A549 (cell line): ENCODE data around the gene LRRC71.

Experiments used
- CEBPB ChIP-seq, 2 experiments: fragments of >200 bp in 1 of 2; sonication (Bioruptor Twin) in 1 of 2; formaldehyde crosslinking in 1 of 2; IDR thresholded peaks; 2 replicates each; pipeline ENCODE4 v1.6.1; 2012 to 2016
- CHD2 ChIP-seq: fragments of 150-350 bp; IDR thresholded peaks from 2 replicates; pipeline ENCODE4 v1.6.1; 2014; ENCODE audit warnings: low read length; ENCODE audit not compliant: partially characterized antibody
- CTCF ChIP-seq: fragments of >200 bp; sonication (Bioruptor Twin); formaldehyde crosslinking; IDR thresholded peaks from 3 replicates; pipeline ENCODE4 v1.5.1; 2016
- ELK1 ChIP-seq: fragments of 150-350 bp; IDR thresholded peaks from 2 replicates; pipeline ENCODE4 v1.6.1; 2014; ENCODE audit warnings: low read depth, mild to moderate bottlenecking, low read length
- EP300 ChIP-seq, 2 experiments: fragments of >200 bp; sonication (Bioruptor Twin); formaldehyde crosslinking; IDR thresholded peaks; 2 replicates in 1 of 2; 3 replicates in 1 of 2; pipeline ENCODE4 v1.6.1; 2016 to 2017
- ESRRA ChIP-seq: fragments of 150-350 bp; IDR thresholded peaks from 2 replicates; pipeline ENCODE4 v1.6.1; 2014; ENCODE audit warnings: mild to moderate bottlenecking, low read length, borderline replicate concordance
- JUN ChIP-seq, 2 experiments: fragments of >200 bp; sonication (Bioruptor Twin); formaldehyde crosslinking; IDR thresholded peaks; 2 replicates in 1 of 2; 3 replicates in 1 of 2; pipeline ENCODE4 v1.6.1; 2016 to 2017
- PBX3 ChIP-seq: IDR thresholded peaks from 2 replicates; pipeline ENCODE4 v1.6.1; 2012
- POLR2AphosphoS2 ChIP-seq: conservative IDR thresholded peaks from 2 replicates; pipeline ENCODE4 v1.6.1; 2012; ENCODE audit warnings: low read length, improper control_type of control experiment, inconsistent platforms
- RFX5 ChIP-seq: fragments of 450-650 bp; IDR thresholded peaks from 2 replicates; pipeline ENCODE4 v1.7.1; 2014; ENCODE audit warnings: antibody characterized with exemption, mild to moderate bottlenecking, moderate library complexity
- SMC3 ChIP-seq: fragments of >200 bp; sonication (Bioruptor Twin); formaldehyde crosslinking; IDR thresholded peaks from 3 replicates; pipeline ENCODE4 v1.6.1; 2018; ENCODE audit warnings: inconsistent platforms
- ZFP36 ChIP-seq: fragments of 450-650 bp; IDR thresholded peaks from 2 replicates; pipeline ENCODE4 v1.6.1; 2014; ENCODE audit warnings: borderline replicate concordance; ENCODE audit not compliant: partially characterized antibody

- TF ChIP-seq CTCF (no peak), SMC3 (no peak), CHD2 (no peak), CEBPB (IDR thresholded peaks at IDR 0.05) (no peak), ELK1 (no peak), RFX5 (no peak), PBX3 (no peak), POLR2AphosphoS2 (no peak), ESRRA (no peak), ZFP36 (no peak), EP300 (IDR thresholded peaks at IDR 0.05) (no peak), JUN (IDR thresholded peaks at IDR 0.05) (no peak)
Measured at GRCh38 chr1:156901590-156901900, 18.9 kb upstream of the LRRC71 start.
